CD14-positive monocyte (primary cell): ENCODE results near the gene BTNL2. TPM values are rescaled to one million over a fixed set of nuclear protein-coding genes. Genes with fewer than 3 reads are reported as not detected.

ENCODE experiments used
- DNase-seq, 3 donors: peaks; one replicate each; pipeline ENCODE4 v3.0.0-alpha.2; 2011 to 2022
- H2AFZ ChIP-seq: 2 replicates; pipeline ENCODE4 v1.6.0; 2012; ENCODE audit warnings: mild to moderate bottlenecking, low read depth, low read length, inconsistent platforms; ENCODE audit not compliant: insufficient read depth, poor library complexity, severe bottlenecking
- H3K27ac ChIP-seq, 2 donors: 1 replicate in 1 of 2; 2 replicates in 1 of 2; pipeline ENCODE4 v1.5.1; 2012 to 2013; ENCODE audit warnings: low read length in 2 of 2, control low read depth in 1 of 2, inconsistent platforms in 1 of 2, low read depth in 1 of 2, mild to moderate bottlenecking in 1 of 2
- H3K27me3 ChIP-seq, 2 donors: one replicate each; pipeline versions ENCODE4 v1.6.0 to v1.6.1; 2011 to 2013; ENCODE audit warnings: low read length in 2 of 2; ENCODE audit not compliant: control insufficient read depth in 2 of 2, insufficient read depth in 2 of 2
- H3K36me3 ChIP-seq, 2 donors: replicated peaks in 1 of 2; 1 replicate in 1 of 2; 2 replicates in 1 of 2; pipeline versions ENCODE4 v1.5.1 to v1.6.1; 2012 to 2013; ENCODE audit warnings: low read length in 2 of 2, control low read depth in 1 of 2, inconsistent platforms in 1 of 2, mild to moderate bottlenecking in 1 of 2; ENCODE audit not compliant: insufficient read depth in 2 of 2, control insufficient read depth in 1 of 2
- H3K4me1 ChIP-seq, 2 donors: 1 replicate in 1 of 2; 2 replicates in 1 of 2; pipeline versions ENCODE4 v1.5.1 to v1.6.1; 2012 to 2013; ENCODE audit warnings: low read length in 2 of 2, control low read depth in 1 of 2, inconsistent platforms in 1 of 2, mild to moderate bottlenecking in 1 of 2, moderate library complexity in 1 of 2; ENCODE audit not compliant: insufficient read depth in 2 of 2, control insufficient read depth in 1 of 2
- H3K4me2 ChIP-seq: replicated peaks from 2 replicates; pipeline ENCODE3; 2012; ENCODE audit warnings: low read length, moderate library complexity, mild to moderate bottlenecking; ENCODE audit not compliant: poor library complexity, severe bottlenecking; ENCODE audit errors: extremely low read depth
- H3K4me3 ChIP-seq, 3 experiments: fragments of 200-600 bp in 1 of 3; sonication (generic) in 1 of 3; replicated peaks in 1 of 3; 1 replicate in 2 of 3; 2 replicates in 1 of 3; pipeline ENCODE4 v1.5.1; 2011 to 2013; ENCODE audit warnings: low read length in 3 of 3, mild to moderate bottlenecking in 3 of 3, control low read depth in 2 of 3, low read depth in 2 of 3, inconsistent platforms in 1 of 3, moderate library complexity in 1 of 3
- H3K79me2 ChIP-seq: 2 replicates; pipeline ENCODE4 v1.6.0; 2012; ENCODE audit warnings: mild to moderate bottlenecking, control low read depth, inconsistent platforms, low read length, moderate library complexity; ENCODE audit not compliant: insufficient read depth
- H3K9ac ChIP-seq: 2 replicates; pipeline ENCODE4 v1.6.0; 2017; ENCODE audit warnings: low read length, mild to moderate bottlenecking; ENCODE audit not compliant: insufficient read depth, poor library complexity, severe bottlenecking
- H3K9me3 ChIP-seq, 2 donors: replicated peaks in 1 of 2; 1 replicate in 1 of 2; 2 replicates in 1 of 2; pipeline versions ENCODE4 v1.5.1 to v1.6.1; 2012 to 2013; ENCODE audit warnings: low read length in 2 of 2, control low read depth in 1 of 2; ENCODE audit not compliant: control insufficient read depth in 1 of 2, insufficient read depth in 1 of 2
- H4K20me1 ChIP-seq: 2 replicates; pipeline ENCODE4 v1.6.0; 2012; ENCODE audit warnings: mild to moderate bottlenecking, low read length, control low read depth, moderate library complexity; ENCODE audit not compliant: insufficient read depth
- H3K27ac Mint-ChIP-seq, 7 donors: one replicate each; pipeline ENCODE4 v1.8.0; 2020; ENCODE audit warnings: mild to moderate bottlenecking in 7 of 7, mixed read lengths in 7 of 7, moderate library complexity in 6 of 7, inconsistent platforms in 2 of 7
- H3K27me3 Mint-ChIP-seq, 3 donors: one replicate each; pipeline ENCODE4 v1.8.0; 2021 to 2022; ENCODE audit warnings: low read depth in 3 of 3, mild to moderate bottlenecking in 3 of 3, mixed read lengths in 3 of 3, moderate library complexity in 3 of 3, inconsistent platforms in 1 of 3
- H3K36me3 Mint-ChIP-seq, 2 donors: one replicate each; pipeline ENCODE4 v1.8.0; 2020; ENCODE audit warnings: mixed read lengths in 2 of 2, inconsistent platforms in 1 of 2, mild to moderate bottlenecking in 1 of 2
- H3K4me1 Mint-ChIP-seq: one replicate; pipeline ENCODE4 v1.8.0; 2020; ENCODE audit warnings: mild to moderate bottlenecking, mixed read lengths
- H3K4me3 Mint-ChIP-seq, 2 donors: one replicate each; pipeline ENCODE4 v1.8.0; 2020; ENCODE audit warnings: mild to moderate bottlenecking in 2 of 2, mixed read lengths in 2 of 2, moderate library complexity in 1 of 2
- H3K9me3 Mint-ChIP-seq, 7 donors: one replicate each; pipeline ENCODE4 v1.8.0; 2020 to 2022; ENCODE audit warnings: mixed read lengths in 7 of 7, mild to moderate bottlenecking in 6 of 7, moderate library complexity in 6 of 7, inconsistent platforms in 2 of 7
- CTCF ChIP-seq: fragments of 200-600 bp; IDR thresholded peaks from one replicate; pipeline ENCODE4 v1.8.0; 2022; ENCODE audit warnings: antibody characterized with exemption, mild to moderate bottlenecking
- WGBS: methylation state at CpG from one replicate; pipeline ENCODE4 v1.1.5; 2013; ENCODE audit warnings: missing lambda C conversion rate; ENCODE audit not compliant: insufficient coverage; 5-methylcytosine and 5-hydroxymethylcytosine counted together
- intact Hi-C, 2 donors: fragments of 100-400 bp; cut with micrococcal nuclease; formaldehyde crosslinking; loops; one replicate each; pipeline versions ENCODE4 v1.15.0 to v1.15.1; 2023
- polyA plus RNA-seq, 3 donors: library from polyadenylated mRNA; depleted of rRNA in 1 of 3; unstranded in 2 of 3; stranded (reverse) in 1 of 3; fragments of 300-500 nt in 2 of 3; fragments of >200 nt in 1 of 3; fragmentation: Illumina TruSeq in 2 of 3; gene quantifications; 1 replicate in 2 of 3; 2 replicates in 1 of 3; pipeline ENCODE4 v1.2.3, GENCODE V29; 2012 to 2021

The BTNL2 gene
- polyA plus RNA-seq, 3 donors, result not detected

DNA sequence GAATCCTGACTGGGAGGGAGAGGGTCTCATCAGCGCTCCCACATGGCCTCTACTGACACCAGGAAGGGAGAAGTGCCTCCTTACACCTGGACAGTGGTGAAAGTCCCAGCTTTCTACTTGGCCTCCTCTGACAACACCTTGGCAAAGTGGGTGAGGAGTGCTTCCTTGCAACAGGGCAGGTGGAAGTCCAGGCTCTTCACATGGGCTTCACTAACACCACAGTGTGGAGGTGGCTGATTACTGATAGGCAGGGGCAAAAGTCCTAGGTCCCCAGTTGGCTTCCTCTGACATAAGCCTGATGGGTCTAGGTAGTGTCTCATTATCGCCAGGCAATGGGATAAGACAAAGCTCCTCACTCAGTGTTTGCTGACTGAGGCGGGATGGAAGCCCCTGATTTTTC is 23.2 kb upstream of the BTNL2 start:
- Histone ChIP-seq H4K20me1 (no peaks in the 10 kb centered on the region), H2AFZ (no peak overlapping the region), H3K9me3 (no peaks in the 10 kb centered on the region), H3K9ac (no peak overlapping the region), H3K79me2 (no peaks in the 10 kb centered on the region), H3K36me3 (no peaks in the 10 kb centered on the region), H3K27ac (no peak overlapping the region), H3K4me1 (no peaks in the 10 kb centered on the region), H3K4me3 (no peak overlapping the region), H3K4me2 (no peak overlapping the region), H3K27me3 (no peaks in the 10 kb centered on the region)
- TF ChIP-seq CTCF, result no peak
- no peak overlapping the region for H3K27ac Mint-ChIP-seq
- no peaks in the 10 kb centered on the region for H3K9me3 Mint-ChIP-seq
- no peaks in the 10 kb centered on the region for H3K4me1 Mint-ChIP-seq
- H3K27me3 Mint-ChIP-seq, result peaks cover 0 to 2% (median 0%) of the 10 kb centered on the region in 3 donors
- H3K36me3 Mint-ChIP-seq, result no peaks in the 10 kb centered on the region
- 94% methylated on average over 2 of the region's 3 CpGs for WGBS
- intact Hi-C loops, result loop anchor here in 1 of 2 donors (5.0 kb wide), 1 partner anchor 272 kb away; no protein-coding TSS in a partner anchor
- no peak overlapping the region for H3K4me3 Mint-ChIP-seq
- no peak for DNase-seq

- Mint-ChIP-seq H3K36me3 (no peaks in the 10 kb centered on the region), H3K4me1 (no peaks in the 10 kb centered on the region), H3K27ac (no peak overlapping the region), H3K27me3 (peaks cover 0 to 3% (median 0%) of the 10 kb centered on the region in 3 donors), H3K9me3 (no peaks in the 10 kb centered on the region), H3K4me3 (no peak overlapping the region)
- intact Hi-C loops, result loop anchor here in 1 of 2 donors (5.0 kb wide), 1 partner anchor 274 kb away; no protein-coding TSS in a partner anchor
- Histone ChIP-seq H3K9ac (no peak overlapping the region), H3K27ac (no peak overlapping the region), H3K9me3 (no peaks in the 10 kb centered on the region), H2AFZ (no peak overlapping the region), H3K4me1 (no peaks in the 10 kb centered on the region), H3K36me3 (no peaks in the 10 kb centered on the region), H3K4me2 (no peak overlapping the region), H3K79me2 (no peaks in the 10 kb centered on the region), H3K4me3 (no peak overlapping the region), H4K20me1 (no peaks in the 10 kb centered on the region), H3K27me3 (no peaks in the 10 kb centered on the region)
- no peak for TF ChIP-seq CTCF
- DNase-seq, result no peak
- no CpG with 5 or more reads among the region's 4 CpGs for WGBS
Measured at GRCh38 chr6:32427934-32428474, 21.0 kb upstream of the BTNL2 start.
